HL-60 (cell line): ENCODE data around the gene BMPER.

Experiments
- DNase-seq, 2 experiments: peaks; one replicate each; pipeline ENCODE4 v3.0.0-alpha.2; 2010 to 2020; ENCODE audit warnings: low read depth in 1 of 2, low spot score in 1 of 2
- H3K27ac ChIP-seq: fragments of 250-450 bp; sonication (Bioruptor Pico); replicated peaks from 2 replicates; pipeline ENCODE4 v1.5.1; 2020; ENCODE audit warnings: mild to moderate bottlenecking, moderate library complexity
- H3K27me3 ChIP-seq: fragments of 250-450 bp; sonication (Bioruptor Pico); 2 replicates; pipeline ENCODE4 v1.5.1; 2021; ENCODE audit warnings: mild to moderate bottlenecking, moderate library complexity; ENCODE audit not compliant: insufficient read depth, poor library complexity, severe bottlenecking
- H3K4me3 ChIP-seq: replicated peaks from 2 replicates; pipeline ENCODE4 v1.5.1; 2011; ENCODE audit warnings: mild to moderate bottlenecking, control low read depth, low read length; ENCODE audit not compliant: insufficient read depth
- CTCF ChIP-seq: IDR thresholded peaks from one replicate; pipeline ENCODE4 v1.5.1; 2011; ENCODE audit warnings: low read length, control low read depth, inconsistent platforms; ENCODE audit not compliant: insufficient read depth
- GABPA ChIP-seq: IDR thresholded peaks from 2 replicates; pipeline ENCODE4 v1.6.1; 2012; ENCODE audit warnings: low read depth
- POLR2AphosphoS5 ChIP-seq: IDR thresholded peaks from 2 replicates; pipeline ENCODE4 v1.6.1; 2012; ENCODE audit warnings: low read depth
- REST ChIP-seq: IDR thresholded peaks from 2 replicates; pipeline ENCODE4 v1.6.1; 2012; ENCODE audit warnings: low read depth; ENCODE audit not compliant: insufficient replicate concordance
- SPI1 ChIP-seq: IDR thresholded peaks from 2 replicates; pipeline ENCODE4 v1.6.1; 2012; ENCODE audit warnings: low read depth, mild to moderate bottlenecking, borderline replicate concordance

BMPER gene

GRCh38 chr7:33932832-33933468, 27.6 kb downstream of the BMPER start:
- Histone ChIP-seq H3K4me3 (no peak overlapping the region), H3K27ac (no peak overlapping the region), H3K27me3 (no peaks in the 10 kb centered on the region)
- TF ChIP-seq POLR2AphosphoS5 = no peak
- TF ChIP-seq CTCF = peak; percentile 93
- TF ChIP-seq REST = no peak
- DNase-seq = peak; percentile 31 to 51

- DNase-seq = no peak
- Histone ChIP-seq H3K4me3 (no peak overlapping the region), H3K27me3 (no peaks in the 10 kb centered on the region), H3K27ac (no peak overlapping the region)
- TF ChIP-seq GABPA (no peak), SPI1 (no peak)
These were observed 28.4 kb downstream of the BMPER start for GRCh38 chr7:33933611-33934281.

GRCh38 chr7:33934391-33934790, 29.1 kb downstream of the BMPER start:
- no peak for DNase-seq
- TF ChIP-seq SPI1 = no peak
- no peak for TF ChIP-seq CTCF
- TF ChIP-seq GABPA = no peak
- TF ChIP-seq POLR2AphosphoS5 = no peak
- TF ChIP-seq REST = no peak
- H3K4me3 ChIP-seq = no peak overlapping the region
- no peak overlapping the region for H3K27ac ChIP-seq
- no peaks in the 10 kb centered on the region for H3K27me3 ChIP-seq

- H3K27ac ChIP-seq = no peak overlapping the region
- H3K4me3 ChIP-seq = no peak overlapping the region
- no peak for DNase-seq
- H3K27me3 ChIP-seq = no peaks in the 10 kb centered on the region
- no peak for TF ChIP-seq REST
- TF ChIP-seq POLR2AphosphoS5 = no peak
- TF ChIP-seq GABPA = no peak
- TF ChIP-seq SPI1 = no peak
- TF ChIP-seq CTCF = no peak
These were observed 31.2 kb downstream of the BMPER start for GRCh38 chr7:33936503-33936902.
